ENCODE data around the gene ACTN1.

DNA sequence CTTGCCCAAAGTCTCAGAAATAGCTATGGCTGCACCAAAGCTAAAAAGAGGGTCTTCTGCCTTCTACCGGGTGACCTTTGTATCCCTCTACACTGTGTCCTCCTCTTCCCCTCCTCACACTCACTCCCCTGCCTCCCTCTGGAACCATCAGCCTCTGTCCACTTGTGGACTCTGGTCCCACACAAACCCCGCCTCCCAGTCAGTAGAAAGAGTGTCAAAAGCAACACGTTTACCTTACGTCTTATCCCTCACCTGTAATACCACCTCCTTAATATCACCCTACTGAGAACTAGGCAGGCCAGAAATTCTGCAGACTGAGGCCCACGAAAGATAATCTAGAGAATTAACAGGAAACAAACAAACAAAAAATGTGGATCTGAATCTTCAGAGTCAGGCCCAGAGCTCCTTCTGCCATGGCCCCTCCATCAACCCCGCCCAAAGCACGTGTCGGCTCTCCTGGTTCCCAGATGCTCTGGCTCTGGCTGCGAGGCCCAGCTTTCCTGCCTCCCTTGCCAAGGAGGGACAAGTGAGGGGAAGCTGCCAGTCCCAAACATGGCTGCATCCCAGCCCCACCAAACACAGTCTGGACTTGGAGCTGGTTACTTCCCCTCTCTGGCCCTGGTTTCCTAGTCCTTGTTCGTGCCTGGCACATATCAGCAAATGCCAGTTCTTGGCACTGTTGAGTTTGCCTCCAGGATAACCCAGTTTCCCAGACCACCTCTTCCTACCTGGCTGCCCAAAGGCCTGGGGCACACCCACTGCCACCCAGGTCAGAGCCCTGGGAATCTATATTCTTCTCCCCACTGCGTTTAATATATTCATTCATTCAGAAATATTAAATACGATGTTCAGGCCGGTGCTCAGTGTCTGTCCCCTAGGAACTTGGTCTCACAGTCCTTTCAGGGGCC, 2.7 kb downstream of the ACTN1 start:
- TF ChIP-seq, protein P1, sequence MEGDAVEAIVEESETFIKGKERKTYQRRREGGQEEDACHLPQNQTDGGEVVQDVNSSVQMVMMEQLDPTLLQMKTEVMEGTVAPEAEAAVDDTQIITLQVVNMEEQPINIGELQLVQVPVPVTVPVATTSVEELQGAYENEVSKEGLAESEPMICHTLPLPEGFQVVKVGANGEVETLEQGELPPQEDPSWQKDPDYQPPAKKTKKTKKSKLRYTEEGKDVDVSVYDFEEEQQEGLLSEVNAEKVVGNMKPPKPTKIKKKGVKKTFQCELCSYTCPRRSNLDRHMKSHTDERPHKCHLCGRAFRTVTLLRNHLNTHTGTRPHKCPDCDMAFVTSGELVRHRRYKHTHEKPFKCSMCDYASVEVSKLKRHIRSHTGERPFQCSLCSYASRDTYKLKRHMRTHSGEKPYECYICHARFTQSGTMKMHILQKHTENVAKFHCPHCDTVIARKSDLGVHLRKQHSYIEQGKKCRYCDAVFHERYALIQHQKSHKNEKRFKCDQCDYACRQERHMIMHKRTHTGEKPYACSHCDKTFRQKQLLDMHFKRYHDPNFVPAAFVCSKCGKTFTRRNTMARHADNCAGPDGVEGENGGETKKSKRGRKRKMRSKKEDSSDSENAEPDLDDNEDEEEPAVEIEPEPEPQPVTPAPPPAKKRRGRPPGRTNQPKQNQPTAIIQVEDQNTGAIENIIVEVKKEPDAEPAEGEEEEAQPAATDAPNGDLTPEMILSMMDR (IDR thresholded peaks at IDR 0.05): no peak
- no peak for TF ChIP-seq POLR2AphosphoS5 (IDR thresholded peaks at IDR 0.05; ENCODE audit: low read depth, low read length)
- TF ChIP-seq, protein P2, sequence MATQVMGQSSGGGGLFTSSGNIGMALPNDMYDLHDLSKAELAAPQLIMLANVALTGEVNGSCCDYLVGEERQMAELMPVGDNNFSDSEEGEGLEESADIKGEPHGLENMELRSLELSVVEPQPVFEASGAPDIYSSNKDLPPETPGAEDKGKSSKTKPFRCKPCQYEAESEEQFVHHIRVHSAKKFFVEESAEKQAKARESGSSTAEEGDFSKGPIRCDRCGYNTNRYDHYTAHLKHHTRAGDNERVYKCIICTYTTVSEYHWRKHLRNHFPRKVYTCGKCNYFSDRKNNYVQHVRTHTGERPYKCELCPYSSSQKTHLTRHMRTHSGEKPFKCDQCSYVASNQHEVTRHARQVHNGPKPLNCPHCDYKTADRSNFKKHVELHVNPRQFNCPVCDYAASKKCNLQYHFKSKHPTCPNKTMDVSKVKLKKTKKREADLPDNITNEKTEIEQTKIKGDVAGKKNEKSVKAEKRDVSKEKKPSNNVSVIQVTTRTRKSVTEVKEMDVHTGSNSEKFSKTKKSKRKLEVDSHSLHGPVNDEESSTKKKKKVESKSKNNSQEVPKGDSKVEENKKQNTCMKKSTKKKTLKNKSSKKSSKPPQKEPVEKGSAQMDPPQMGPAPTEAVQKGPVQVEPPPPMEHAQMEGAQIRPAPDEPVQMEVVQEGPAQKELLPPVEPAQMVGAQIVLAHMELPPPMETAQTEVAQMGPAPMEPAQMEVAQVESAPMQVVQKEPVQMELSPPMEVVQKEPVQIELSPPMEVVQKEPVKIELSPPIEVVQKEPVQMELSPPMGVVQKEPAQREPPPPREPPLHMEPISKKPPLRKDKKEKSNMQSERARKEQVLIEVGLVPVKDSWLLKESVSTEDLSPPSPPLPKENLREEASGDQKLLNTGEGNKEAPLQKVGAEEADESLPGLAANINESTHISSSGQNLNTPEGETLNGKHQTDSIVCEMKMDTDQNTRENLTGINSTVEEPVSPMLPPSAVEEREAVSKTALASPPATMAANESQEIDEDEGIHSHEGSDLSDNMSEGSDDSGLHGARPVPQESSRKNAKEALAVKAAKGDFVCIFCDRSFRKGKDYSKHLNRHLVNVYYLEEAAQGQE (IDR thresholded peaks at IDR 0.05; ENCODE audit: insufficient read depth in 1 of 2, low read depth in 2 of 2, low read length in 1 of 2): no peak
- no peak for TF ChIP-seq SIN3A (IDR thresholded peaks at IDR 0.05; ENCODE audit: borderline replicate concordance, insufficient read depth, low read depth, low read length)
